Measurements from ENCODE around the gene BET1L. TPM values are rescaled to one million over a fixed set of nuclear protein-coding genes. Genes with fewer than 3 reads are reported as not detected.

BET1L gene
- total RNA-seq, 2 experiments from 2014 or later = 16.2 to 47.4 TPM

DNA sequence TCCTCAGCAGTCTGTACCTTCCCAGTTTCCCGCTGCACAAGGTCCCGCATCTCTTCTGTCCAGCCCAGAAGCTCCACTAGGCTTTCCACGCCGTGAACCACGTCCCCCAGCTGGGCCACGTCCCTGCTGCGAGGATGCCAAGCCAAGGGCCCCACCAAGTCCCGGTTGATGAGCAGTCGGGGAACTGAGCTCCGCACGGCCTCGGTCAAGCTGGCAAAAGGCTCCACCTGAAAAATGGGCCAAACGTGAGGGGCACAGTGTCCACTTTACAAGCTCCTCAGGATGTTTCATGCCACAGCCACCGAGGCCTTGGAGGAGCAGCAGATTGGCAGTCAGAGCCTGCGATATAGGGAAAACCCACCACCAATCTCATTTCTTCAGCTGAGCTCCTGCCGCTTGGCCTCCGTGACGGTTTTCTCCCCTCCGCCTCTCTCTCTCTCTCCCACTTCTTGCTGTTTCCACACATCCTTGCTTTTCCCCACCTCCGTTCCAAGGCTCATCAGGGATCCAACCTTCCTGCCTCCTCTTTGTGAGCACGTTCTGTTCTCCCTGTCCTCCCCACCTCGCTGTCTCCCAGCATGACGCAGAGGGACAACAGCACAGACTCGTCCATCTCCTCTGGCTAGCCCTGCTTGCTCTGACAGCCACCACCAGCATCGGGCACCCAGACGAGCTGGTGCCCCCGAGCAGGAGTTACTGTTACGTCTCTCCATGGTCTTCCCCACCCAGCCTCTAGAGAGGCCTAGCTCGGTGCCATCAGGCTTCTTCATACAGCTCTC lies 11.8 kb upstream of the BET1L start:
- no peak for DNase-seq (ENCODE audit: low spot score)
- Histone ChIP-seq H4K20me1 (ENCODE audit: insufficient read depth, low read length) (no peaks in the 10 kb centered on the region), H3K9me3 (ENCODE audit: low read length) (no peaks in the 10 kb centered on the region), H2AFZ (ENCODE audit: low read length) (no peak overlapping the region), H3K36me3 (ENCODE audit: insufficient read depth, low read length) (peaks cover 25% of the 10 kb centered on the region), H3K27ac (ENCODE audit: low read depth, low read length, poor library complexity, severe bottlenecking) (no peak overlapping the region), H3K9me2 (ENCODE audit: insufficient read depth, low read length) (no peaks in the 10 kb centered on the region), H3K4me1 (ENCODE audit: insufficient read depth, low read length, poor library complexity, severe bottlenecking) (no peaks in the 10 kb centered on the region), H3K4me2 (ENCODE audit: low read length) (no peak overlapping the region), H3K79me2 (ENCODE audit: insufficient read depth, low read depth, low read length) (no peaks in the 10 kb centered on the region), H3K4me3 (ENCODE audit: low read depth, low read length, poor library complexity, severe bottlenecking) (no peak overlapping the region)
- ChIA-PET POLR2A (interaction anchor here (1.2 kb wide), 1 partner anchor 11 kb away, joined by 3 read pairs; no protein-coding TSS in a partner anchor), CTCF (ENCODE audit: unreplicated experiment) (no interaction called here)
- no TSS peak for BruUV-seq (replicated peaks)
- TF ChIP-seq, protein P1, sequence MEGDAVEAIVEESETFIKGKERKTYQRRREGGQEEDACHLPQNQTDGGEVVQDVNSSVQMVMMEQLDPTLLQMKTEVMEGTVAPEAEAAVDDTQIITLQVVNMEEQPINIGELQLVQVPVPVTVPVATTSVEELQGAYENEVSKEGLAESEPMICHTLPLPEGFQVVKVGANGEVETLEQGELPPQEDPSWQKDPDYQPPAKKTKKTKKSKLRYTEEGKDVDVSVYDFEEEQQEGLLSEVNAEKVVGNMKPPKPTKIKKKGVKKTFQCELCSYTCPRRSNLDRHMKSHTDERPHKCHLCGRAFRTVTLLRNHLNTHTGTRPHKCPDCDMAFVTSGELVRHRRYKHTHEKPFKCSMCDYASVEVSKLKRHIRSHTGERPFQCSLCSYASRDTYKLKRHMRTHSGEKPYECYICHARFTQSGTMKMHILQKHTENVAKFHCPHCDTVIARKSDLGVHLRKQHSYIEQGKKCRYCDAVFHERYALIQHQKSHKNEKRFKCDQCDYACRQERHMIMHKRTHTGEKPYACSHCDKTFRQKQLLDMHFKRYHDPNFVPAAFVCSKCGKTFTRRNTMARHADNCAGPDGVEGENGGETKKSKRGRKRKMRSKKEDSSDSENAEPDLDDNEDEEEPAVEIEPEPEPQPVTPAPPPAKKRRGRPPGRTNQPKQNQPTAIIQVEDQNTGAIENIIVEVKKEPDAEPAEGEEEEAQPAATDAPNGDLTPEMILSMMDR (conservative IDR thresholded peaks at IDR 0.05; ENCODE audit: low read length) = no peak
- no peak for TF ChIP-seq EZH2phosphoT487 (IDR thresholded peaks at IDR 0.05; ENCODE audit: borderline replicate concordance, low read depth, low read length)
- intact Hi-C loops (cut with micrococcal nuclease; ENCODE audit: unreplicated experiment) = no loop called here

DNA sequence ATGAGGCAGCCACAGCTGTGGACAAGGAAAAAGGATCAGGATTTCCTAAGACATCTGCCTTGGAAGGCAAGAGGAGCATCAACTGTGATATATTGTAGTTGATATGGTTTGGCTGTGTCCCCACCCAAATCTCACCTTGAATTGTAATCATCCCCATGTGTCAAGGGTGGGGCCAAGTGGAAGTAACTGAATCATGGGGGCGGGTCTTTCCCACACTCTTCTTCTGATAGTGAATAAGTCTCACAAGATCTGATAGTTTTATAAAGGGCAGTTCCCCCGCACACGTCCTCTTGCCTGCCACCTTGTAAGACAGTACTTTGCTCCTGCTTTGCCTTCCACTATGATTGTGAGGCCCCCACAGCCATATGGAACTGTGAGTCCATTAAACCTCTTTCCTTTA lies 10.5 kb upstream of the BET1L start:
- H3K9me3 ChIP-seq (ENCODE audit: low read length) = no peaks in the 10 kb centered on the region
- TF ChIP-seq, protein P1 (conservative IDR thresholded peaks at IDR 0.05; ENCODE audit: low read length) = no peak
- TF ChIP-seq EZH2phosphoT487 (IDR thresholded peaks at IDR 0.05; ENCODE audit: borderline replicate concordance, low read depth, low read length) = no peak
- H3K36me3 ChIP-seq (ENCODE audit: insufficient read depth, low read length) = peaks cover 38% of the 10 kb centered on the region
- H3K4me1 ChIP-seq (ENCODE audit: insufficient read depth, low read length, poor library complexity, severe bottlenecking) = no peaks in the 10 kb centered on the region
- BruUV-seq (replicated peaks) = no TSS peak
- H4K20me1 ChIP-seq (ENCODE audit: insufficient read depth, low read length) = no peaks in the 10 kb centered on the region
- no peak overlapping the region for H3K4me2 ChIP-seq (ENCODE audit: low read length)
- no peak for DNase-seq (ENCODE audit: low spot score)
- POLR2A ChIA-PET = interaction anchor here (1.6 kb wide), 1 partner anchor 17 kb away, joined by 5 read pairs; no protein-coding TSS in a partner anchor
- H3K4me3 ChIP-seq (ENCODE audit: low read depth, low read length, poor library complexity, severe bottlenecking) = no peak overlapping the region
- H3K9me2 ChIP-seq (ENCODE audit: insufficient read depth, low read length) = no peaks in the 10 kb centered on the region
- H3K27ac ChIP-seq (ENCODE audit: low read depth, low read length, poor library complexity, severe bottlenecking) = no peak overlapping the region
- intact Hi-C loops (cut with micrococcal nuclease; ENCODE audit: unreplicated experiment) = no loop called here
- H2AFZ ChIP-seq (ENCODE audit: low read length) = no peak overlapping the region
- CTCF ChIA-PET (ENCODE audit: unreplicated experiment) = no interaction called here
- H3K79me2 ChIP-seq (ENCODE audit: insufficient read depth, low read depth, low read length) = no peaks in the 10 kb centered on the region

All from OCI-LY7 (cell line).